ENCODE measurements around the gene FTH1.
"Not testable (repeated sequence)": the region's sequence is repeated elsewhere in the genome, so short reads cannot be mapped to it uniquely, and the experiment has no call there.

The FTH1 gene

DNA sequence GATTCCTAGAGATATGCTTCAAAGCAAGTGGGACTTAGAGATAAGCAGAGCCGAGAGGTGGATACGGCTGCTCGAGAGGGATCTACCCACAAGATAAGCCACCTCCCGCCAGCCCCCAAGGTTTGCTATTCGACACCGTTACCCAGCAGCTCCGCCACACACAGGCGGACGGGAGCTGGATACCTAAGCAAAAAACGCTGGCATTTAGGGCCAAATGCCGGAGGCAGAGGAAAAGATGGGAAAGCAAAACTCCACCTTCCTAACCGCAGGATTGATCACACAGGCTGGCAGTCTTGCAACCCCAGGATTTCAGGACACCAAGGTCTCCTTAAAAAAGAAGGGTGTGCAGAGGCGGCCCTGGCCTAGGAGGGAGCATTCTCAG lies 709 bp downstream of the FTH1 start:
- in situ Hi-C loops (cut with MboI; ENCODE audit: low pct_unique_long_range_greater_than_20kb, low sequenced_read_pairs), result no loop called here

DNA sequence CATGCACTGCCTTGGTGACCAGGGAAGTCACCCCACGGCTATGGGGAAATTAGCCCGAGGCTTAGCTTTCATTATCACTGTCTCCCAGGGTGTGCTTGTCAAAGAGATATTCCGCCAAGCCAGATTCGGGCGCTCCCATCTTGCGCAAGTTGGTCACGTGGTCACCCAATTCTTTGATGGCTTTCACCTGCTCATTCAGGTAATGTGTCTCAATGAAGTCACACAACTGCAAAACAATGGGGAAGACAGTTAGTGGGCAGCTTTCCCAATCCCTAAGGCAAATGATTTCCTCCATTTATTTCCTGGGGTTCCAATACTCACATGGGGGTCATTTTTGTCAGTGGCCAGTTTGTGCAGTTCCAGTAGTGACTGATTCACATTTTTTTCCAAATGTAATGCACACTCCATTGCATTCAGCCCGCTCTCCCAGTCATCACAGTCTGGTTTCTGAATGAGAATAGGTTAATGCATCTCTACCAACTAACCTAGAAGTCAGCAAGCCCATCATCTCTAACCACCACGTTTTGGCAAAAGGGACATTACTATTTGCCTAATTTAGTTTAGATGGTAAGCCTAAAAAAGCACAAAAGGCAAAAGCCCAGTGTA lies 2.7 kb downstream of the FTH1 start:
- in situ Hi-C loops (cut with MboI; ENCODE audit: low pct_unique_long_range_greater_than_20kb, low sequenced_read_pairs); DNase-seq: not testable (repeated sequence)

More for the DNA sequence above, 709 bp downstream of the FTH1 start:
- peak; percentile 50 for DNase-seq

DNA sequence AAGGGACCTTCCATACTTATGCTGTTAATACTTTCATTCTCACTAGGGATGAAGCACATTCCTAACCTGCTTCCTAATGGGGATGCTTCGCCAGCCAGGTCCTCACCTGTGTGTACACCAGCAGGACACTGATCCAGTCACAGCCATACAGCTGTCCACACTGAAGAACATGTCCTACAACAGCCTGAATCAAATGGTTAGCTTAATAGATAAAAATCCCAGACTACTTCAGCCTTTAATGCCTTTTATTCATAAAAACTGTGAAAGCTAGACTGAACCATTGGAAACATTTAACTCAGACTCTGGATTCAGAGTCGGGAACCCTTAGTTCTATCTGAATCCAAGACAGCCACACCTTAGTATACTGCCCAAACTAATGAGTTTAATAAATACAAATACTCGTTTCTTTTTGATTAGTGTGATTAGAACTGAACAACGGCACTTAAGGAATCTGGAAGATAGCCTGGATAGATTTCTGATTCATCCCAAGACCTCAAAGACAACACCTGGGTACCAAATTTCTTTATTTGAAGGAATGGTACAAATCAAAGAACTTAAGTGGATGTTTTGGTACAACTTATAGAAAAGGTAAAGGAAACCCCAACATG lies 3.3 kb downstream of the FTH1 start:
- in situ Hi-C loops (cut with MboI; ENCODE audit: low pct_unique_long_range_greater_than_20kb, low sequenced_read_pairs), result no loop called here

DNA sequence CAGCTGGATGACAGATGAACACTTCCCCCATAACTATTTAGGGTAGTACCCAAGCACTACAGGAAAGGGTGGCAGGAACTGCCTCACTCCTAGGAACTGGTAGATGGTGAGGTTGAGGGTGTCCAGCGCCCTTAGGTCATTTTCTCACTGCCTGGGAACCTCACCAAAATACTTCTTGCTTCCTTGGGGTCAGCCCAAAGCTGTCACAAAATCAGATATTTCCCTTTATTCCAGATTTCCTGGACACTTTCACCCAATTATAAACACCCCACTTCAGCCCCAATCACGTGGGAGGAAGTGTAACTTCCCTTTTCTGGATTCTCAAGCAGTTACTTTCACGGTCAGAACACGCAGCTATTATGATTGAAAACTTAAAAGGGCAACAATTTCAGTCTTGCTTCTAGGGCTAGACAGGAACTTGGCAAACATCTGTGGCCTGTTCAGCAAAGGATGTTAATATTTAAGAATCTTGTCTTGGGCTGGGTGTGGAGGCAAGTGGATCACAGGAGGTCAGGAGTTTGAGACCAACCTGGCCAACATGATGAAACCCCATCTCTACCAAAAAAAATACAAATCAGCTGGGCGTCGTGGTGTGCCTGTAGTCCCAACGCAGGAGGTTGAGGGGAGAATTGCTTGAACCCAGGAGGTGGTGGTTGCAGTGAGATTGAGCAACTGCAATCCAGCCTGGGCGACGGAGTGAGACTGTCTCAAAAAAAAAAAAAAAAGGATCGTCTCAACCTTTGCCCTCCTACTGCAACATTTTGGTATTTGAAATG lies 4.0 kb downstream of the FTH1 start:
- in situ Hi-C loops (cut with MboI; ENCODE audit: low pct_unique_long_range_greater_than_20kb, low sequenced_read_pairs), result no loop called here
- peak; percentile 90 for DNase-seq

More for the DNA sequence above, 3.3 kb downstream of the FTH1 start:
- DNase-seq, result no peak

DNA sequence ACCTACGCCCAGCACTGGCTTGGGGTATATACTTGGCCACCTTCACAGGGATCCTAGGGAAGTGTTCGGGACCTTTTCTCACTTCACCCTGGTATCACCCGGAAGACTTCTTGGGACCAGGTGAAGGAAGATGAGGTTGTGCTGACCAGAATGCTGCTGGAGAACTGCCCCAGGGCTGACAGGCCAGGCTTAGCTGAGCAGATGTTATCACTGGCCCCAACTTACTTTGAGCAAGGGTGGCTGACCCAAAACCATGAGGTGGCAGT lies 4.5 kb downstream of the FTH1 start:
- in situ Hi-C loops (cut with MboI; ENCODE audit: low pct_unique_long_range_greater_than_20kb, low sequenced_read_pairs), result no loop called here

DNA sequence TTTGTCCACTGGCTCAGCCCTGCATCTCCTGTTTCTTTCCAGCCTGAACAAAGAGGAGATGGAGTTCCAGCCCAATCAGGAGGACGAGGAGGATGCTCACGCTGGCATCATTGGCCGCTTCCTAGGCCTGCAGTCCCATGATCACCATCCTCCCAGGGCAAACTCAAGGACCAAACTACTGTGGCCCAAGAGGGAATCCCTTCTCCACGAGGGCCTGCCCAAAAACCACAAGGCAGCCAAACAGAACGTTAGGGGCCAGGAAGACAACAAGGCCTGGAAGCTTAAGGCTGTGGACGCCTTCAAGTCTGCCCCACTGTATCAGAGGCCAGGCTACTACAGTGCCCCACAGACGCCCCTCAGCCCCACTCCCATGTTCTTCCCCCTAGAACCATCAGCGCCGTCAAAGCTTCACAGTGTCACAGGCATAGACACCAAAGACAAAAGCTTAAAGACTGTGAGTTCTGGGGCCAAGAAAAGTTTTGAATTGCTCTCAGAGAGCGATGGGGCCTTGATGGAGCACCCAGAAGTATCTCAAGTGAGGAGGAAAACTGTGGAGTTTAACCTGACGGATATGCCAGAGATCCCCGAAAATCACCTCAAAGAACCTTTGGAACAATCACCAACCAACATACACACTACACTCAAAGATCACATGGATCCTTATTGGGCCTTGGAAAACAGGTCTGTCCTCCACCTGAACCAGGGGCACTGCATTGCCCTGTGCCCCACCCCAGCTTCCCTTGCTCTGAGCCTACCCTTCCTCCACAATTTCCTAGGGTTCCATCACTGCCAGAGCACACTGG lies 5.0 kb downstream of the FTH1 start:
- in situ Hi-C loops (cut with MboI; ENCODE audit: low pct_unique_long_range_greater_than_20kb, low sequenced_read_pairs), result no loop called here
- no peak for DNase-seq

More for the DNA sequence above, 4.5 kb downstream of the FTH1 start:
- no peak for DNase-seq

DNA sequence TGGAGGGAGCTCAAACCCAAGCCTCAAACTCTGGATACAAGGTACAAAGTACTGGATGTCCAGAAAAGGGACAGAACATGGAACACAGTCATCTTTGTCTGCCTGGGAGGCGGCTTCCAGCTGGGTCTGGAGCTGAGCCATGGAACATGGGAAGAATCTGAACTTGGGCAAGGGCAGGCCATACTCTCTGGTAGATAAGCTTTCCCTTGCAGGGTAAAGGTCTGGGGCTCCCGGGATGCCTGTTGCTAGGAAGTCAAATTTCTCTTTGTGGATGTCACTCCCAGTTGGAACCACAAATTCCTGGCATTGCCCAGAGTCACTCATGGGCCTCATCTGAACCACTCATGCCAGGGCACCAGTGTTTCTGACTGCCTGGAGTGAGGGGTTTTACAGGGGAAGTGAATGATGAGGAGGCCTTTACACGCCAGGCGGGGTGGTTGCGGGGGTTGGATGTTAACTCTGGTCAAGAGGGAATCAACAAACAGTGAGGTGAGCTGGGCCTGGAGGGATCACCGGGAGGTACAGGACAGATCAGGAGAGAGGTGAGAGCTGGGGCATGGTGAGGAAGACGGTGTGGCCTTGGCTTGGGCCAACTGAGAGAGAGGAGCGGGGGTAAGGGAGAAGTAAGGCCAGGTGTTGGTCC lies 5.7 kb downstream of the FTH1 start:
- in situ Hi-C loops (cut with MboI; ENCODE audit: low pct_unique_long_range_greater_than_20kb, low sequenced_read_pairs), result no loop called here
- no peak for DNase-seq

DNA sequence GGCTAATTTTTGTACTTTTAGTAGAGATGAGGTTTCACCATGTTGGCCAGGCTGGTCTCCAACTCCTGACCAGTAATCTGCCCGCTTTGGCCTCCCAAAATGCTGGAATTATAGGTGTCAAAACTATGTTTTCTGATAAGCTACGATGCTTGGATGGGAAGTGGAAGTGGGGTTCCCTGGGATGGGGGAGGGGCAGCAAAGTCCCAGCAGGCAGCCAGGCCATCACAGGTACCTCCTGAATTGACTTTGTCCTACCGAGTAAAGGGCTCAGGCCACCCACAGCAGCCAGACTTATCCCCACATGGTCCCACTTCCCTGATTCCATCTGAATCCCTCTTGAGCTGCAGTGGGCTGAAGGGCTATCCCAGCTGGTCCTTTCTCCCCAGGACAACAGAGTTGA lies 6.9 kb downstream of the FTH1 start:
- in situ Hi-C loops (cut with MboI; ENCODE audit: low pct_unique_long_range_greater_than_20kb, low sequenced_read_pairs), result no loop called here

DNA sequence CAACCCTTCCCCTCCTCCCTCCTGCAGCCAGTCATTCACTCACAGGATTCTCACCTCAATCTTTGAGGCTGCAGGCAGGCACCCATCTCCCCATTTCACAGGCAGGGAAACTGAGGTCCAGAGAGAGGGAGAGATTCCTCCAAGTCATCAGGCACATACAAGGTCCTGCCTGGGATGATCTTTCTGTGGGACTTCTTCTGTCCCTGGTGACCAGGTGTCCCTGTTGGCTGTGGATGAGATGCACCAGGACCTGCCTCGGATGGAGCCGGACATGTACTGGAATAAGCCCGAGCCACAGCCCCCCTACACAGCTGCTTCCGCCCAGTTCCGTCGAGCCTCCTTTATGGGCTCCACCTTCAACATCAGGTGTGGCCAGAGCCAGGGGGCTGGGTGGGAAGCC lies 7.8 kb downstream of the FTH1 start:
- no peak for DNase-seq
- in situ Hi-C loops (cut with MboI; ENCODE audit: low pct_unique_long_range_greater_than_20kb, low sequenced_read_pairs), result loop anchor here (10.0 kb wide), 1 partner anchor 85 kb away; no protein-coding TSS in a partner anchor

More for the DNA sequence above, 6.9 kb downstream of the FTH1 start:
- no peak for DNase-seq

DNA sequence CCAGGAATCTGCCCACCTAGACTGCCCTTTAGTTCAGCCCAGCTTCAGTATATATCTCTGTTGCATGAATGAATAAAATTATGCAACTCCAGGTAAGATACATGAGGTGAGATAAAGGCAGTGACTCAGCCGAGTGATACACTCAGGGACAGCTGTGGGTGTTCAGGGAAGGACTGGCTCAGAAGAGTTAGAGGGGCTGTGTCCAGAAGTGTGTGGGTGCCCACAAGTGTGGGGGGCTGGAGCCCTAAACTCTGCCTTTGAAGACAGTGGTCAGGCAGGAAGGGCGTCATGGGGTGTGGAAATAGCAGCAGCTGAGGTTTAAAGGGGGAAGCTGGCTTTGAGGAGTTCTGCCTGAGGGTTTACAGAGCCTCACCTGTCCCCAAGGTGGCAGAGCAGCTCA lies 8.3 kb downstream of the FTH1 start:
- in situ Hi-C loops (cut with MboI; ENCODE audit: low pct_unique_long_range_greater_than_20kb, low sequenced_read_pairs), result loop anchor here (10.0 kb wide), 1 partner anchor 86 kb away; no protein-coding TSS in a partner anchor

DNA sequence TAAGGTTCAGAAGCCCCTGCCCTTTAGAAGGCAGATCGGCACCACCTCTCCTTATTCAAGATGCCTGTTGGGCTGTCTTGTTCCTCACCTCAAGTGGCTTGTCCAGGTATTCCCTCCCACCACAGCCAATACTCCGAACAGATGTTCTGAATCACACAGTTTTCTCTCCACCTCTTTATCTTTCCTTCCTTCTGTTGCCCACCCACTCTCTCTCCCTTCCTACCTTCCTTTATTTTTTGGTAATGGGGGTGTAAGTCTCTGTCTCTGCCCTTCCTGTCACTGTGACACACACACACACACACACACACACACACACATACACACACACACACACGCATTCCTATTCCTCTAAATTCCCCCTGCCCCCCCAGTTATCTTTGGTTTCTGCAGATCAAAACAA lies 8.8 kb downstream of the FTH1 start:
- in situ Hi-C loops (cut with MboI; ENCODE audit: low pct_unique_long_range_greater_than_20kb, low sequenced_read_pairs), result loop anchor here (10.0 kb wide), 1 partner anchor 86 kb away; no protein-coding TSS in a partner anchor
- DNase-seq, result no peak

More for the DNA sequence above, 8.3 kb downstream of the FTH1 start:
- DNase-seq, result no peak

DNA sequence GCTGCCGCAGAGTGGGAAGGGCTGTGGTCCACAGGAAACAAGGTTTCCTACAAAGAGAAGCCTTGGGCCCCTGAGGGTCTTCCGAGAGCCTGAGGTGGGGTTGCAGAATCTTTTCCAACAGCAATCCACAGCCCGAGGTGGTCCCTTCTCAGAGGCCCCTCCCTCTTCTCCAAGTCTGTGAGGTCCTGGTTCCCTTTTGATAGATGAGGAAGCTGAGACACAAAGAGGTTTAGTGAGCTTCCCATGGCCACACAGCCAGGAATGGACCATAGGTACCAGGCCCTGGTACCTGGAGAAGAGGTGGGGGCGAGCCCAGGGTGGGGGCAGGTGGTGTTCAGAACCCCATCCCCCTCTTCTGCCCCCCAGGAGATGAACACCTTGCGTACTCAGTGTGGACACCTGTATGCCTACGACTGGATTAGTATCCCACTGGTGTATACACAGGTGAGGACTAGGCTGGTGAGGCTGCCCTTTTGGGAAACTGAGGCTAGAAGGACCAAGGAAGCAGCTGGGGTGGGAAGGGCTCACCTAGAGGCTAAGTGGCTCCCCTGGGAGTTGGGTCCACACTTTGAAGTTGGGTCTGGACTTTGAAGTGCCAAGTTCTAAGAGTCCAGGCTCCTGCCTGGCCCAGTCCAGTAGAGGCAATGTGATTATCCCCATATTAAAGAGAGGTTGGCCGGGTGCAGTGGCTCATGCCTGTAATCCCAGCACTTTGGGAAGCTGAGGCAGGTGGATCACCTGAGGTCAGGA lies 10.2 kb downstream of the FTH1 start:
- DNase-seq, result no peak
- in situ Hi-C loops (cut with MboI; ENCODE audit: low pct_unique_long_range_greater_than_20kb, low sequenced_read_pairs), result loop anchor here (10.0 kb wide), 1 partner anchor 88 kb away; no protein-coding TSS in a partner anchor

DNA sequence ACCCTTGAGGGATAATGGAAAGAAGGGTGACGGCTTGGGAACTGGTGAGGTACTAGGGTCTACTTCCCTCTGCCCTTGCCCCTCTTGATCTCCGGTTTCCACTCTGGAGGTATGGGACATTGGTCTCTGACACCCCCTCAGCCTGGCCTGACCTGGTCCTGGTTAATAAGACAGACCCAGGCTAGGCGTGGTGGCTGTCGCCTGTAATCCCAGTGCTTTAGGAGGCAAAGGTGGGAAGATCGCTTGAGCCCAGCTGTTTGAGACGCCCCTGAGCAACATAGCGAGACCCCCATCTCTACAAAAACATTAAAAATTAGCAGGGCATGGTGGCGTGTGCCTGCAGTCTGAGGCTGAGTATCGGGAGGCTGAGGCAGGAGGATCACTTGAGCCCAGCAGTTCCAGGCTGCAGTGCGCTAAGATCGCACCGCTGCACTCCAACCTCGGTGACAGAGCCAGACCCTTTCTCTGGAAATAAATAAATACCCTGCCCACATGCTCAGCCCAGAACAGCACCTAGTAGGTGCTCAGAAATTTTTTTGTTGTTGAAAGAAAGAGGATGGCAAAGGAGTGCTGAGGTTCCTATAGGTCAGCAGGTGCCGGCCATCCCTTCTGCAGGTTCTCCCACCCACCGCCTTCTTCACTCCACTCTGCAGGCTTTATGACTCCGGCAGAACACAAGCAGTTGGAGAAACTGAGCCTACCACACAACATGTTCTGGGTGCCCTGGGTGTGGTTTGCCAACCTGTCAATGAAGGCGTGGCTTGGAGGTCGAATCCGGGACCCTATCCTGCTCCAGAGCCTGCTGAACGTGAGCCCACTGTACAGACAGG lies 11.0 kb downstream of the FTH1 start:
- in situ Hi-C loops (cut with MboI; ENCODE audit: low pct_unique_long_range_greater_than_20kb, low sequenced_read_pairs), result loop anchor here (10.0 kb wide), 1 partner anchor 88 kb away; no protein-coding TSS in a partner anchor
- DNase-seq, result no peak

DNA sequence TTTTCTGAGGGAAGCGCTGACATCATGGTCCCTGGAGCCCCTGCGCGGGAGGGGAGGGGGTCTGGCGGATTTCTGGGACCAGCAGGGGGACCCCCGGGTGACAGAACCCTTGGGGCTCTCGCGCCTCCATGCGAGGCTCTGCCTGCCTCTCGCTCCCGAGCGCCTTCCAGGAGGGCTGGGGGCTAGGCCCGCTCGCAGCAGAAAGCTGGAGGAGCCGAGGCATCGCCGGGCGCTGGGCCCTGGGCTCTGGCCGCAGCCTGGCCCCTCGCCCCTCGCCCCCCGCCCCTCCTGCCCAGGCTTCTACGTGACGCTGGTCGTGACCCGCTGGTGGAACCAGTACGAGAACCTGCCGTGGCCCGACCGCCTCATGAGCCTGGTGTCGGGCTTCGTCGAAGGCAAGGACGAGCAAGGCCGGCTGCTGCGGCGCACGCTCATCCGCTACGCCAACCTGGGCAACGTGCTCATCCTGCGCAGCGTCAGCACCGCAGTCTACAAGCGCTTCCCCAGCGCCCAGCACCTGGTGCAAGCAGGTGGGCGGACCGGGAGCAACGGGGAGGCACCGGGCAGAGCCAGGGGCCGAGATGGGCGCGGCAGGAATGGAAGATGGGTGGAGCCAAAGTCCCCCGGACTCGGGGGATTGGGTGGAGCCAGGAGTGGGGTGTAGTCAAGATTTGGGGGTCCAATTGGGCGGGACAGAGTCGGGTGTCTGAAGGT lies 11.9 kb downstream of the FTH1 start:
- DNase-seq, result no peak
- in situ Hi-C loops (cut with MboI; ENCODE audit: low pct_unique_long_range_greater_than_20kb, low sequenced_read_pairs), result loop anchor here (10.0 kb wide), 1 partner anchor 89 kb away; no protein-coding TSS in a partner anchor

DNA sequence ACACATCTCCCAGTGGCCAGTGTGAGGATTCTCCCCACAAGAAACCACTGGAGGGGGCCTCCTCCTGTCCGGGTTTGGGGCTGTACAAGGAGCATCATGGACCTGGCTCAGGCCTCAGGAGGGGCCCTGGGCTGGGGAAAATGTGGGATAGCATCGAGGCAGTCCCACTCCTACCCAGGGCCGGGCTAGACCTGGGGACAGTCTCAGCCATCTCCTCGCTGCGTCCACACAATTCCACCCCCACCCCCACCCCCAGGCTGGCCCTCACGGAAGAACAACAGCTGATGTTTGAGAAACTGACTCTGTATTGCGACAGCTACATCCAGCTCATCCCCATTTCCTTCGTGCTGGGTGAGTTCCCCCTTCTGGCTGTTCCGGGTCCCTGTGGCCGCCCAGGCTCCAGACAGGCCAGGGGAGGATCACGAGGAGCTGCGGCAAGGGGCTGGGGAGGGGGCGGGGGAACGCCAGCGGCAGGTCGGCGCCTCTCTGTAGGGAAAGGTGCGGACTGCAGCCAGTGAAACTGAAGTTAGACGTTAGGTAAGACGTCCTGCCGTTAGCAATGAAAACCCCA lies 12.5 kb downstream of the FTH1 start:
- peak; percentile 71 for DNase-seq
- in situ Hi-C loops (cut with MboI; ENCODE audit: low pct_unique_long_range_greater_than_20kb, low sequenced_read_pairs), result loop anchor here (10.0 kb wide), 1 partner anchor 90 kb away; no protein-coding TSS in a partner anchor

DNA sequence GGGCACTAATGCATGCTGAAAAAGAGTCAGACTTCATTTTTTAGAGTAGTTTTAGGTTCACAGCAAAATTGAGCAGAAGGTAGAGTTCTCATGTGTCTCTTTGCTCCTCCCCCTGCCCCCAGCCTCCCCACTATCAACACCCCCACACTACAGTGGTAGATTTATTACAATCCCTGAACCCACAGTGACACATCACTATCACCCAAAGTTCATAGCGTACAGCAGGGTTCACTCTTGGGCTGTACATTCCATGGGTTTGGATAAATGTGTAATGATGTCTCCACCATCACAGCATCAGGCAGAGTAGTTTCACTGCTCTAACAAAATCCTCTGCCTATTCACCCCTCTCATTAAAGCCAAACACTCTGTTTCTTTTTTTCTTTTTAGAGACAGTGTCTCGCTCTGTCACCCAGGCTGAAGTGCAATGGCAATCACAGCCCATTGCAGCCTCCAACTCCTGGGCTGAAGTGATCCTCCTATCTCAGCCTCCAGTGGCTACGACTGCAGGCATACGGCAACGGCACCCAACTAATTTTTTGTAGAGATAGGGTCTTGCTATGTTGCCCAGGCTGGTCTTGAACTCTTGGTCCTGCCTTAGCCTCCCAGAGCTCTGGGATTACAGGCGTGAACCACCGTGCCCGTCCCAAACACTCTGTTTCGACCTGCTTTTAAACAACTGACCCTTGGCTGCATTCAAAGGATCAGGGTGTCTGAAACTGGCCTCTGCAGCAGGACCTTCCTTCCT lies 13.2 kb downstream of the FTH1 start:
- no peak for DNase-seq
- in situ Hi-C loops (cut with MboI; ENCODE audit: low pct_unique_long_range_greater_than_20kb, low sequenced_read_pairs), result loop anchor here (10.0 kb wide), 1 partner anchor 91 kb away; no protein-coding TSS in a partner anchor

All from KBM-7 (cell line).